Measurements from ENCODE around the gene OR51B6. TPM values are rescaled to one million over a fixed set of nuclear protein-coding genes. Genes with fewer than 3 reads are reported as not detected.

OR51B6 gene
- total RNA-seq, 5 donors from 2014 or later (not counting 1 experiment from before 2014, with no cell fraction given) = not detected

DNA sequence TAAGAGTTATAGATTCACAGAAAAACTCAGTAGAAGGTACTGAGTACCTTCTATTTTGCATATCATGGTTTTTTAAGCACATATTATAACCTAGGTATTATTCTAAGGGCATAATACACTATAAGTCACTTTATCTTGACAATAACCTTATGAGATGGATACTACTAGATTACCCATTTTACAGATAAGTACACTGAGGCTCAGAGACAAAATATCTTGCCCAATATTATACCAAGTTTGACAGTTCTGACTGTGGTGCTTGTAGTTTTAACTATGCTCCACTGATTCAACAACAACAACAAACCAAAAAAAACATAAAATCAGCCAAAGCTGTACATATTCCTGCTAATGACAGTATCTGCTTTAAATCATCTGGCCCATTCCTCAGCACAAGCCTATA is 42.8 kb downstream of the OR51B6 start:
- POLR2A ChIA-PET = no interaction called here
- H3K9me3 Mint-ChIP-seq = peaks cover 0 to 5% (median 0%) of the 10 kb centered on the region in 3 donors
- CTCF ChIA-PET = no interaction called here
- no peak overlapping the region for H3K27ac ChIP-seq (ENCODE audit: low read length)
- H3K4me1 ChIP-seq (ENCODE audit: control insufficient read depth in 1 of 2, extremely low read depth in 1 of 2, insufficient read depth in 2 of 2, low read length in 2 of 2) = no peaks in the 10 kb centered on the region
- no peaks in the 10 kb centered on the region for H3K9me3 ChIP-seq
- ATAC-seq (replicated peaks in 1 of 4) (no peak), DNase-seq (no peak)
- no peak overlapping the region for H3K4me3 ChIP-seq (ENCODE audit: control insufficient read depth in 1 of 2, extremely low read depth in 1 of 2, low read length in 1 of 2)
- no peaks in the 10 kb centered on the region for H3K4me1 Mint-ChIP-seq
- no peaks in the 10 kb centered on the region for H3K36me3 Mint-ChIP-seq
- no peak overlapping the region for H3K27ac Mint-ChIP-seq
- H3K36me3 ChIP-seq (ENCODE audit: control insufficient read depth in 2 of 2, extremely low read depth in 1 of 2, insufficient read depth in 1 of 2, low read length in 1 of 2) = no peaks in the 10 kb centered on the region
- no peak overlapping the region for H3K4me3 Mint-ChIP-seq
- peaks cover 0 to 6% of the 10 kb centered on the region in 2 experiments for H3K27me3 ChIP-seq (replicated peaks in 1 of 2; ENCODE audit: control insufficient read depth in 2 of 2, extremely low read depth in 1 of 2, insufficient read depth in 2 of 2, low read length in 1 of 2)
- peaks cover 2 to 13% of the 10 kb centered on the region in 2 donors for H3K27me3 Mint-ChIP-seq

DNA sequence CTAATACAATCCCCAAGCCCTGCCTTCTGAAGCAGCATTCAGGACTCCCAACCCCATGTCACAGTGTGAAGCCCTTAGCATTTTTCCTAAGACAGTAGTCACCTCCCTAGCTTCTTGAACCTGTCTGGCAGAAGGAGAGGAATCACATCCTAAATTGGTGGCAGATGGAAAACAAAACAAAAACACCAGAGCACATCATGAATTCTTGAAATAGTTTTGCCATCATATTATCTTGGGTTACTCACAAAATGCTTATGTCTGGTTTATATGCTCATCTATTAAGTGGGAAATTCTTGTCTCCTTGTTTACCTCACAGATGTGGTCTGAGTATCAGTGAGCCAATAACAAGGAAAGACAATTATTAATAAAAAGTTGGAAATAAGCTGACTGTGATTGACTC is 47.6 kb downstream of the OR51B6 start:
- no peak overlapping the region for H3K27ac Mint-ChIP-seq
- ATAC-seq (replicated peaks in 1 of 4) = no peak
- POLR2A ChIA-PET = no interaction called here

More for the DNA sequence above, 47.6 kb downstream of the OR51B6 start:
- Histone ChIP-seq H3K4me3 (ENCODE audit: control insufficient read depth in 1 of 2, extremely low read depth in 1 of 2, low read length in 1 of 2) (no peak overlapping the region), H3K27me3 (replicated peaks in 1 of 2; ENCODE audit: control insufficient read depth in 2 of 2, extremely low read depth in 1 of 2, insufficient read depth in 2 of 2, low read length in 1 of 2) (no peaks in the 10 kb centered on the region), H3K36me3 (ENCODE audit: control insufficient read depth in 2 of 2, extremely low read depth in 1 of 2, insufficient read depth in 1 of 2, low read length in 1 of 2) (no peaks in the 10 kb centered on the region), H3K4me1 (ENCODE audit: control insufficient read depth in 1 of 2, extremely low read depth in 1 of 2, insufficient read depth in 2 of 2, low read length in 2 of 2) (no peaks in the 10 kb centered on the region), H3K9me3 (no peaks in the 10 kb centered on the region), H3K27ac (ENCODE audit: low read length) (no peak overlapping the region)
- H3K4me1 Mint-ChIP-seq = no peaks in the 10 kb centered on the region
- CTCF ChIA-PET = no interaction called here
- no peak overlapping the region for H3K4me3 Mint-ChIP-seq
- DNase-seq = no peak
- H3K9me3 Mint-ChIP-seq = peaks cover 0 to 9% (median 0%) of the 10 kb centered on the region in 3 donors
- H3K27me3 Mint-ChIP-seq = peaks cover 4 to 20% of the 10 kb centered on the region in 2 donors
- H3K36me3 Mint-ChIP-seq = no peaks in the 10 kb centered on the region

Other genes with a start within 250 kb of the OR51B6 start
- not detected for gene OR52A5, start 213.2 kb upstream of the OR51B6 start, total RNA-seq
- not detected for gene OR52A1, start 196.8 kb upstream of the OR51B6 start, total RNA-seq
- not detected for gene OR51V1, start 150.8 kb upstream of the OR51B6 start, total RNA-seq
- gene HBB, start 124.4 kb upstream of the OR51B6 start, total RNA-seq = 10 to 100 TPM in 1 of 5 donors, under 1 TPM in 4; 0.59 to 11.7 (median 0.70) TPM
- 1 to 10 TPM in 1 of 5 donors, under 1 TPM in 1, not detected in 3; 0.72 to 1.9 TPM for gene HBD, start 117.0 kb upstream of the OR51B6 start, total RNA-seq
- gene HBG1, start 101.7 kb upstream of the OR51B6 start, total RNA-seq = 1 to 10 TPM in 3 of 5 donors, not detected in 2; 1.8 to 6.4 (median 3.3) TPM
- gene HBG2, start 96.7 kb upstream of the OR51B6 start, total RNA-seq = 10 to 100 TPM in 1 of 5 donors, 1 to 10 TPM in 2, not detected in 2; 5.8 to 13.4 (median 8.2) TPM
- 1 to 10 TPM in 3 of 5 donors, not detected in 2; 3.1 to 3.2 (median 3.2) TPM for gene HBE1, start 81.6 kb upstream of the OR51B6 start, total RNA-seq
- gene OR51B4, start 49.6 kb upstream of the OR51B6 start, total RNA-seq = not detected
- gene OR51B2, start 27.2 kb upstream of the OR51B6 start, total RNA-seq = not detected
- gene OR51B5, start 8.0 kb upstream of the OR51B6 start, total RNA-seq = under 1 TPM in 2 of 5 donors, not detected in 3; 0.39 to 0.45 TPM
- gene OR51M1, start 32.3 kb downstream of the OR51B6 start, total RNA-seq = not detected
- gene OR51Q1, start 70.6 kb downstream of the OR51B6 start, total RNA-seq = not detected
- not detected for gene OR51I1, start 90.0 kb downstream of the OR51B6 start, total RNA-seq
- not detected for gene OR51I2, start 97.8 kb downstream of the OR51B6 start, total RNA-seq
- gene OR52D1, start 137.2 kb downstream of the OR51B6 start, total RNA-seq = not detected
- gene UBQLN3, start 158.4 kb downstream of the OR51B6 start, total RNA-seq = under 1 TPM in 3 of 5 donors, not detected in 2; 0.16 to 0.37 (median 0.25) TPM
- 1 to 10 TPM in 1 of 5 donors, under 1 TPM in 4; 0.46 to 1.0 (median 0.63) TPM for gene UBQLNL, start 165.2 kb downstream of the OR51B6 start, total RNA-seq
- gene OR52H1, start 197.0 kb downstream of the OR51B6 start, total RNA-seq = under 1 TPM in 2 of 5 donors, not detected in 3; 0.25 to 0.26 TPM
- gene OR52B6, start 229.4 kb downstream of the OR51B6 start, total RNA-seq = not detected
- gene TRIM6, start 245.1 kb downstream of the OR51B6 start, total RNA-seq = under 1 TPM in 2 of 5 donors, not detected in 3; 0.13 to 0.14 TPM